HG03521 (cell line): ENCODE measurements around the gene PNISR.

ENCODE experiments used
- ATAC-seq: cut with Tn5 transposase; IDR thresholded peaks from one replicate; pipeline ENCODE4 v1.9.1; 2021; ENCODE audit warnings: mild to moderate bottlenecking, moderate library complexity; ENCODE audit not compliant: unreplicated experiment

PNISR gene

DNA sequence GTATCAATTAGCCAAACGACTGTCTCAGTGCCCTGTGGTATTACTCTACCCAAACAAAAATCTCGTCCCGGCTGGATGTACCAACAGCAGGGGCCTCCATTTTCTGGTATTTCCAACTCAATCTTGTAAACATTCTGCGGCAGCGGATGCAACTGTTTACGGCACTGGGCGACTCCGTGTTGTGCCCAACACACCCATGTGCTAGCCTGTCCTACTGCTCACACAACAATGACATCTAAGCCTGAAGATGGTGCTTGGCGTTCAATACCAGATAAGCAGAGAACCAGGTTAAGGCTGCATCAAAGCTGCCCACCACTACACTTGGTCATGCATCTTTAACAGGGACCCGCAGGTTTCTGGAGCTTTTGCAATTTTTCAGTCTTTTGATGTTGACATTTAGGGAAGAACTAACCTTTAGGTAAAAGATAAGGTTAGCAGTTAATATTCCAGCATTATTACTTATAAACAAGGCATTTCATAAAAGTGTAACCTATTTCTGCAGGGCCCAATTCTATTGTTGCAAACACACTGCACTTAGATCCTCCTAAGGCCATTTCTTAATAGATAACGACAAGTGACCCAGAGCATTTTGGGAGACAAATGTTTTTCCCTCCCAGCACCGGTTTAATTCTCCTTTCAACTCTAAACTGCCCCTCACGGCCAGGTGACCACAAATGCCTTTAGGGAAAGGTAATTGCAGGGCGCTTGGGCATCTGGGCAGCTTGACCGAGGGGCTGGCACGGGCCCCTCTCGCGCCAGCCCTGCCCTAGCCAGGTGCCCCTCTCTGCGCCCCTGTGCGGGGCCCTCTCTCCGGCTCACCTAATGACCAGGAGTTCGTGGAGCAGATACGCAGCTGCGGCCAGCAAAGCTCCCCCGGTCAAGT is 76.6 kb downstream of the PNISR start:
- no peak for ATAC-seq
